Body of pancreas (tissue), 4 donors: ENCODE measurements around the gene B4GALT2. TPM values are rescaled to one million over a fixed set of nuclear protein-coding genes. Genes with fewer than 3 reads are reported as not detected.

Experiments
- ATAC-seq: fragments of 150-250 bp; one replicate; pipeline ENCODE4 v1.9.1; 2016
- DNase-seq, 4 donors: peaks; one replicate each; pipeline ENCODE4 v3.0.0-alpha.2; 2019
- H3K27ac ChIP-seq, 4 donors: fragments of 200-600 bp; sonication (generic); 1 replicate in 3 of 4; 2 replicates in 1 of 4; pipeline versions ENCODE4 v1.5.1 to v1.6.1; 2016 to 2019; ENCODE audit warnings: mild to moderate bottlenecking in 1 of 4, mixed read lengths in 1 of 4, moderate library complexity in 1 of 4
- H3K27me3 ChIP-seq, 2 donors: fragments of 200-600 bp; sonication (generic); one replicate each; pipeline ENCODE4 v1.6.0; 2016; ENCODE audit warnings: mild to moderate bottlenecking in 1 of 2
- H3K36me3 ChIP-seq, 2 donors: fragments of 200-600 bp; sonication (generic); replicated peaks in 1 of 2; 2 replicates each; pipeline ENCODE4 v1.5.1; 2016; ENCODE audit warnings: low read depth in 2 of 2; ENCODE audit not compliant: insufficient read depth in 1 of 2
- H3K4me1 ChIP-seq: fragments of 200-600 bp; sonication (generic); one replicate; pipeline ENCODE4 v1.6.0; 2016
- H3K4me3 ChIP-seq, 2 donors: fragments of 200-600 bp; sonication (generic); 1 replicate in 1 of 2; 2 replicates in 1 of 2; pipeline ENCODE4 v1.5.1; 2016 to 2019
- H3K9me3 ChIP-seq, 3 donors: fragments of 200-600 bp; sonication (generic); 1 replicate in 2 of 3; 2 replicates in 1 of 3; pipeline ENCODE4 v1.5.1; 2016
- POLR2A ChIP-seq, 3 donors: fragments of 450-650 bp; IDR thresholded peaks; one replicate each; pipeline ENCODE4 v1.6.1; 2016; ENCODE audit warnings: antibody characterized with exemption in 3 of 3, mild to moderate bottlenecking in 2 of 3
- WGBS, 2 donors: methylation state at CpG; one replicate each; pipeline ENCODE4 v1.1.5; 2017; 5-methylcytosine and 5-hydroxymethylcytosine counted together
- intact Hi-C: fragments of 100-400 bp; cut with DNase I; formaldehyde crosslinking; loops from one replicate; pipeline ENCODE4 v1.15.1; 2023
- total RNA-seq, 2 donors: library from RNA; depleted of rRNA; stranded (reverse); fragments of >200 nt; gene quantifications; one replicate each; pipeline ENCODE4 v1.1.0, GENCODE V29; 2016
- TF ChIP-seq, protein P1 (sequence below), 7 experiments: fragments of 450-650 bp in 4 of 7; fragments of 200-600 bp in 3 of 7; sonication (generic) in 3 of 7; IDR thresholded peaks; one replicate each; pipeline ENCODE4 v1.5.1; 2016 to 2019; ENCODE audit warnings: antibody characterized with exemption in 7 of 7

The B4GALT2 gene
- total RNA-seq, 2 donors from 2014 or later: 18.2 to 29.3 TPM

GRCh38 chr1:43951021-43951985 is 27.7 kb upstream of the B4GALT2 start:
- no peaks in the 10 kb centered on the region for H3K36me3 ChIP-seq
- no peak overlapping the region for H3K27ac ChIP-seq
- ATAC-seq: no peak
- H3K27me3 ChIP-seq: no peaks in the 10 kb centered on the region
- 87% methylated on average over 4 of the region's 4 CpGs for WGBS, 2 donors
- TF ChIP-seq, protein P1, sequence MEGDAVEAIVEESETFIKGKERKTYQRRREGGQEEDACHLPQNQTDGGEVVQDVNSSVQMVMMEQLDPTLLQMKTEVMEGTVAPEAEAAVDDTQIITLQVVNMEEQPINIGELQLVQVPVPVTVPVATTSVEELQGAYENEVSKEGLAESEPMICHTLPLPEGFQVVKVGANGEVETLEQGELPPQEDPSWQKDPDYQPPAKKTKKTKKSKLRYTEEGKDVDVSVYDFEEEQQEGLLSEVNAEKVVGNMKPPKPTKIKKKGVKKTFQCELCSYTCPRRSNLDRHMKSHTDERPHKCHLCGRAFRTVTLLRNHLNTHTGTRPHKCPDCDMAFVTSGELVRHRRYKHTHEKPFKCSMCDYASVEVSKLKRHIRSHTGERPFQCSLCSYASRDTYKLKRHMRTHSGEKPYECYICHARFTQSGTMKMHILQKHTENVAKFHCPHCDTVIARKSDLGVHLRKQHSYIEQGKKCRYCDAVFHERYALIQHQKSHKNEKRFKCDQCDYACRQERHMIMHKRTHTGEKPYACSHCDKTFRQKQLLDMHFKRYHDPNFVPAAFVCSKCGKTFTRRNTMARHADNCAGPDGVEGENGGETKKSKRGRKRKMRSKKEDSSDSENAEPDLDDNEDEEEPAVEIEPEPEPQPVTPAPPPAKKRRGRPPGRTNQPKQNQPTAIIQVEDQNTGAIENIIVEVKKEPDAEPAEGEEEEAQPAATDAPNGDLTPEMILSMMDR (IDR thresholded peaks at IDR 0.05): no peak
- H3K4me1 ChIP-seq: peaks cover 23% of the 10 kb centered on the region
- DNase-seq: no peak
- no peaks in the 10 kb centered on the region for H3K9me3 ChIP-seq
- H3K4me3 ChIP-seq: no peak overlapping the region
- intact Hi-C loops: no loop called here

GRCh38 chr1:43952731-43953346 is 26.2 kb upstream of the B4GALT2 start:
- no peak overlapping the region for H3K27ac ChIP-seq
- no peak for ATAC-seq
- H3K9me3 ChIP-seq: no peaks in the 10 kb centered on the region
- intact Hi-C loops: no loop called here
- DNase-seq: peak in 1 of 4 donors; percentile 24
- TF ChIP-seq POLR2A (IDR thresholded peaks at IDR 0.05): no peak
- TF ChIP-seq, protein P1 (IDR thresholded peaks at IDR 0.05): no peak
- no peaks in the 10 kb centered on the region for H3K27me3 ChIP-seq
- H3K36me3 ChIP-seq: no peaks in the 10 kb centered on the region
- 75 to 83% methylated on average over 8 of the region's 8 CpGs for WGBS, 2 donors
- H3K4me3 ChIP-seq: no peak overlapping the region
- peaks cover 14% of the 10 kb centered on the region for H3K4me1 ChIP-seq

GRCh38 chr1:43953361-43953760 is 25.6 kb upstream of the B4GALT2 start:
- WGBS, 2 donors: 67 to 84% methylated on average over 3 of the region's 3 CpGs
- TF ChIP-seq POLR2A (IDR thresholded peaks at IDR 0.05): no peak
- Histone ChIP-seq H3K4me1 (peaks cover 9% of the 10 kb centered on the region), H3K36me3 (no peaks in the 10 kb centered on the region), H3K9me3 (no peaks in the 10 kb centered on the region), H3K27ac (no peak overlapping the region), H3K27me3 (no peaks in the 10 kb centered on the region), H3K4me3 (no peak overlapping the region)
- intact Hi-C loops: no loop called here
- DNase-seq: no peak
- ATAC-seq: no peak

GRCh38 chr1:43954036-43954435 is 25.0 kb upstream of the B4GALT2 start:
- 86 to 87% methylated on average over 3 to 5 of the region's 5 CpGs for WGBS, 2 donors
- H3K9me3 ChIP-seq: no peaks in the 10 kb centered on the region
- no peak for TF ChIP-seq POLR2A (IDR thresholded peaks at IDR 0.05)
- TF ChIP-seq, protein P1 (IDR thresholded peaks at IDR 0.05): no peak
- ATAC-seq: no peak
- no peaks in the 10 kb centered on the region for H3K36me3 ChIP-seq
- intact Hi-C loops: no loop called here
- H3K27me3 ChIP-seq: no peaks in the 10 kb centered on the region
- no peak overlapping the region for H3K27ac ChIP-seq
- H3K4me1 ChIP-seq: peaks cover 2% of the 10 kb centered on the region
- no peak overlapping the region for H3K4me3 ChIP-seq
- no peak for DNase-seq

- Histone ChIP-seq H3K9me3 (no peaks in the 10 kb centered on the region), H3K4me1 (no peaks in the 10 kb centered on the region), H3K27ac (no peak overlapping the region), H3K27me3 (no peaks in the 10 kb centered on the region), H3K36me3 (no peaks in the 10 kb centered on the region), H3K4me3 (no peak overlapping the region)
- TF ChIP-seq, protein P1 (IDR thresholded peaks at IDR 0.05): no peak
- no peak for TF ChIP-seq POLR2A (IDR thresholded peaks at IDR 0.05)
- ATAC-seq: no peak
- intact Hi-C loops: no loop called here
- 89 to 96% methylated on average over 8 of the region's 8 CpGs for WGBS, 2 donors
- no peak for DNase-seq
Measured at GRCh38 chr1:43956234-43956633, 22.8 kb upstream of the B4GALT2 start.
